Endometrial microvascular endothelial cells (primary cell): ENCODE measurements around the gene FBXW11. TPM values are rescaled to one million over a fixed set of nuclear protein-coding genes. Genes with fewer than 3 reads are reported as not detected.
"Not testable (repeated sequence)": the region's sequence is repeated elsewhere in the genome, so short reads cannot be mapped to it uniquely, and the experiment has no call there.

ENCODE experiments used
- in situ Hi-C: cut with HindIII; loops from 2 replicates; pipeline ENCODE4 v1.10.0; 2017; ENCODE audit warnings: low sequenced_read_pairs, low pct_unique_long_range_greater_than_20kb; ENCODE audit errors: inconsistent ontology term
- total RNA-seq: library from RNA; depleted of rRNA; stranded (reverse); fragments of >200 nt; gene quantifications from one replicate; pipeline ENCODE4 v1.2.3, GENCODE V29; 2015; ENCODE audit errors: inconsistent ontology term

The FBXW11 gene
- total RNA-seq, 1 donor from 2014 or later, result 39.5 TPM

- in situ Hi-C loops, result no loop called here
Observed at GRCh38 chr5:171966270-171966669, 40.2 kb downstream of the FBXW11 start.

- in situ Hi-C loops, result no loop called here
Observed at GRCh38 chr5:171965745-171966144, 40.7 kb downstream of the FBXW11 start.

DNA sequence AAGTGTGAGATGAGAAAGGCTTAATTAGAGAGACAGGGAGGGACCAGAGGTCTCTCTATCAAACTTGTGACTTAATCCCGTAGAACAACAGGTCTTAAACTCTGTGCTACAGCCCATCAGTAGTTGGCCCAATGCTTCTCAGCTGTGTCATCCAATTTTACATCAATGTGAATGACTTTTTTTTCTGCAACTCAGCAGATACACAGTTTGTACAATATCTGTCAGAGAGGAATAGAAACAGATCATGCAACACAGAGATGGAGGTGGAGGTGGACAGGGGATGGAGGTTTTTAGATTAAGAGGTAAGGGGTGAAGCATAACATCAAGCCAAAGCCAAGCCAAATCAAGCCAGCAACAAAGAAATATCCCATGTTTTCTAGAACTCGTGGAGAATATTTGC is 43.0 kb downstream of the FBXW11 start:
- in situ Hi-C loops, result no loop called here

DNA sequence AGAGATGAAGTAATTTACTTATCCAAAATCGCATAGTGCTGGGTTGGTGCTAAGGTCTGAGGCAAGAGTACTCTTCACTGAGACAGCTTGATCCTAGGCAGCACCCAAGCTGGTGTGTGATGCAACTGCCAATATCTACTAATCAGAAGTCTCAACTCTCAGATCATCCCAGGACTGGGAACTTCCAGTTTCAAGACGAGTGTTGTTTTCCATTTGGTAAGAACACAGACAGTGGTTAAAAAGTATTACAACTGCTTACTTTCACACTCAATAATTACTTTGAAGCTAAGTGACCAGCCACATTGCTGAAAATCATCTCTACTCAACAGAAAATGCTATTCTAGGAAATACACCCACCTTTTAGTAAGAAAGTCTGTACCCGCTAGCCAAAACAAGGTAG is 45.3 kb downstream of the FBXW11 start:
- in situ Hi-C loops, result no loop called here

DNA sequence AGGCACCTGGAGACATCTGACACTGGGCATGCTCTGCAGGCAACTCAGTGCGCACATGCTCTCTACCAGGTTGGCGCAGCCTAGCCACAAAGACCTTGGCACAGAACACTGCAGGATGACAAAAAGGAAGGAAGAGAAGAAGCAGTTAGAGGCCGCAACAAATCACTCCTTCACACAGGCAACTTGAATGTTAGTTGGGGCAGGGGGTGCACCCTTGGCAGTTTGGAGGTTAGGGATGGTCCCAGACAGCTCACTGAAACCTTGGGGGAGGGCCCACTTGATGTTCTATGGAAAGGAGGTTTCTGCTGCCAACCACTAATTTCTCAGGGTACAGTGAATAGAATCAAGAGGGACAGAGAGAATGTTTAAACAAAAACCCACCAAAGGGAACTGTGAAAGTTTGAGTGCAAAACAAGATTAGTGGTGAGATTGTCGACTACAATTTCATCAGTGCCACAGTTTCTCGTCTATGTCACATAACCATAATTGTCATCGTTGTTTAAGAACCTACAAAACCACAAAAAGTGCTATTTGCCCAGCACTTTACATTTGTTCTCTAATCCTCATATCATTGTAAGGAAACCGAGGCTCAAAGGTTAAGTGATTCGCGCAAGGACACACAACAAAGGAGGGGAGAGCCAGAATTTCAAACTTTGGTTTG is 48.7 kb downstream of the FBXW11 start:
- in situ Hi-C loops, result no loop called here

- in situ Hi-C loops, result no loop called here
Observed at GRCh38 chr5:171956887-171957495, 49.4 kb downstream of the FBXW11 start.

DNA sequence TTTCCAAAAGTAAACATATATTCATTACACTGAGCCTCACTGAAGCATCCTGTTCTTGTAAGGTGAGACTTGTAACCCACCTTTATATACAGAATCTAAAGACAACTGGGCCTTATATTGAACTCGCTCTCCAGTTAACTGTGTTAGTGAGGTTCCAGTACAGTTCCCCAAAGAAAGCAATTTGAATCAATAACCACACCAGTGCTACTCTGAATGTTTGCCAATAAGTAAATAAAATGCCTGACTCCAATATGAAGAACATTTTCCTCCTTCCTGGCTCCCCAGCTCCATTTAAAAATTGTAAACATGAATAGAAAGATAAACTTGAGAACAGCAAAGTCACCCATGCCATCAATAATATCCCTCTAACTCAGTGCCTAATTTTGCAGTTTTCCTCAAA is 50.1 kb downstream of the FBXW11 start:
- in situ Hi-C loops, result no loop called here

DNA sequence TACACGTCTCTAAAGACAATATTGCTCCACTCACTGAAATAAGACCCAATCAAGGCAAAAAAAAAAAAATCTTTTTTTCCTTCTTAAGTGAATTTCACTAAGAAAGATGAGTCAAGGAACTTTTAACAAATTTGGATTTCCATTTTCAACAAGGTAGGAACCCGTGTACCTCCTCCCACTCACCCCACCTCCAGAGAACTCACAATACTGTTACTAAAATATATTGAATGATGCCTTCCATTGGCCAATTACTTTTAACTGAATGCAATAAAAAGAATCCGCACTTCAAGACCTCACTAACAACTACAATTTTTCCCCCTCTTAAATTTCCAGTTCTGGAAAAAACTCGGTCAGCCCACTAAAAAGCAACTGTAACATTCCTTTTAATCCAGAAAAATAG is 50.7 kb downstream of the FBXW11 start:
- in situ Hi-C loops, result no loop called here

DNA sequence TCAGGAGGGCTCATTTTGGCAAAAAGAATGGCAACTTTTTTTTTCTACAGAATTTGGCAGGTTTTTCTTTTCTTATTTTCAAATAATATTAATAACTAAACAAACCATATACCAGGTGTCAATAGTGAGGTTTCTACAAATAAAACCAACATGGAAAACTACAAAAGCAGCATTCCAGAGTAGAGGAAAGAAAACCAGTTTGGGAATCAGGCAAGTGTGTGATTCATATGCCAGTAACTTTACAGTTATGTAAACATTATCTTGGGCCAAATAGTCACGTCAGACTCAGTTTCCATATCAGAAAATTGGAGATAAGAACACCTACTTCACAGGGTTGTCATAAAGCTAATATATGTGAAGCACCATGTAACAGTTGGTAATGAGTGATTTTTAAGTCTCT is 51.7 kb downstream of the FBXW11 start:
- in situ Hi-C loops, result no loop called here

DNA sequence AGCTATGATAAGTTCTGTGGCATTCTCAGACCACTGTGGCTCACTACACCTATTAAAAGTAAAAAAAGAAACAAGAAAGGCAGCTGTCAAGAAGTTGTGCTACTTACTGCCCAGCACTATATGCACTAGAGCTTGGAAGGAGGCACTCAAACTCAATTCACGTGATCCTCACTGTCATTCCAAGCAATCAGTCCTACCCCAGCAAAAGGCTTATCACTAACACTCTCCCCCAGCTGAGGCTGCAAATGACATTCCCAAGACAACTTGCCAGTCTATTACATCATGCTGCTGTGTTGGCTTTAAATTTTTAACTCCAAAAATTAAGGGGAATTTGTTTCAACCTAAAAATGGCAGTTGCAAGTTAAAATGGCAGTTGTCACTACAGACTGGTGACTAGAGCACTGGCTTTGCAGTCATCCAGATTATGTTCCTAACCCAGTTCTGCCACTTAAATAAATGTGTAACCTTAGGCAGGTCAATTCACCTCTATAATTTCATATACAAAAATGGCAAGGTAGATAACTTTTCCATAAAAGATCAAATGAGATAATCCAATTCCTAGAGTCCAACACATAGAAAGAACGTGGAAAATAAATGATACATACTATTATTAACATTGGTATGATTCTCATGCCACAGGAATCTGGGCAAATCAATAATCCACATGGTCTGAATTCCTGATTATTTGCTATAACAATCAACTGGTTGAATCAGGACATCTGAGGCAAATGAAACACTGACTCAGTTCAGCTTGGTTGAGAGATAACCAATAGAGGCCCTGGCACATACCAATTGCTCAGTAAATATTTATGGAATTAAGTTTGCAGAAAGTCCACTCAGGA is 52.4 kb downstream of the FBXW11 start:
- in situ Hi-C loops, result no loop called here

DNA sequence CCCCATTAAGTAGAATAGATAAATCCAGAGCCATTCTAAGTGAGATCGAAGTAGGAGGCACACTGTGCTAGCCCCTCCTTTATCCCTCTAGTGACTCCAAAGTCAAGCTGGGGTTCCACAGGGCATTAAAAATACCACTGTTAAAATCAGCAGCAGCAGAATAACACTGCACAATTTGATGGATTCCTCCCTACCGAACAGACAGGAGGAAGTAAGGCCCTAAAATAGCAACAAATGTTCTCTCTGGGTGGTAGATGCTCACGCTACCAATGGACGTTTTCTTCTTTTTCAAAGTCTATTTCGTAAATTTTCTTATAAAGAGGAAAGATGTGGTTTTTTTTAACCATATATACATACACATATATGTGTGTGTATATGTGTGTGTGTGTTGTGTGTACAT is 54.4 kb downstream of the FBXW11 start:
- in situ Hi-C loops, result no loop called here

DNA sequence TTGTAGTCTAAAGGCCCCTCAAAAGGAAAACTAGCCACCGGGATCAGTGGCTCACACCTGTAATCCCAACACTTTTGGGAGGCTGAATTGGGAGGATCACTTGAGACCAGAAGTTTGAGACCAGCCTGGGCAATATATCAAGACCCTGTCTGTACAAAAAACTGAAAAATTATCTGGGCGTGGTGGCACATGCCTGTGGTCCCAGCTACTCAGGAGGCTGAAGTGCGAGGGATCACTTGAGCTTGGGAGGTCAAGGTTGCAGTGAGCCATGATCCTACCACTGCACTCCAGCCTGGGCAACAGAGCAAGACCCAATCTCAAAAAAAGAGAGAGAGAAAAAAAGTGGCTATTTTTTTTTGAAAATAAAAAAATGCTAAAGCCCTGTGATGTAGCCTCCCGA is 55.2 kb downstream of the FBXW11 start:
- in situ Hi-C loops, result no loop called here

DNA sequence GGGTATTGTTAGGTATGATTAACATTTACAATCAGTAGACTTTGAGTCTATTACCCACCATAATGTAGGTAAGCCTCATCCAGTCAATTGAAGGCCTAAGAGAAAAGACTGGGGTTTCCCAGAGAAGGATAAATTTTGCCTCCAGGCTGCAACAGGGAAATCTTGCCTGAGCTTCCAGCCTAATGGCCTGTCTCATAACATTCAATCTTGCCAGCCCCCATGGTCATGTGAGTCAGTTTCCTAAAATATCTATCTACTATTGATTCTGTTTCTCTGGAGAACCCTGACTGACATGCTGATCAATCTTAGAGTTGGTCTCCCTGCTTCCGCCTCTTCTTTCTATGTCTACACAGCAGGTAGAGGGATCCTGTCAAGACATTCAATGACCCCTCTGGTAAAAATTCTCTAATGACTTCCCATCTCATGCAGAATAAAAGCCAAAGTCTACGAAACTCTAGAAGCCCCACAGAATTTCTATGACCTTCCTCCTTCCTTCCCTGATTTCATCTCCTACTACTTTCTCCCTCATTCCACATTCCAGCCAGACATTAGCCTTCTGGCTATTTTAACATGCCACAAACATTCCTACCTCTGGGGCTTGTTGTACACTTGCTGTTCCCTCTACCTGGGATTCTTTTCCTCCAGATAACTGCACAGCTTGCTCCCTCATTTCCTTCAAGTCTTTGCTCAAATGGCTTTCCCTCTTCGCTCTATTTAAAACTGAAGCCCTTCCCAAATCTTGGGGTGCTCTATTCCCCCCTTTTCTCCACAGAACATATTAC is 60.2 kb downstream of the FBXW11 start:
- in situ Hi-C loops, result no loop called here

DNA sequence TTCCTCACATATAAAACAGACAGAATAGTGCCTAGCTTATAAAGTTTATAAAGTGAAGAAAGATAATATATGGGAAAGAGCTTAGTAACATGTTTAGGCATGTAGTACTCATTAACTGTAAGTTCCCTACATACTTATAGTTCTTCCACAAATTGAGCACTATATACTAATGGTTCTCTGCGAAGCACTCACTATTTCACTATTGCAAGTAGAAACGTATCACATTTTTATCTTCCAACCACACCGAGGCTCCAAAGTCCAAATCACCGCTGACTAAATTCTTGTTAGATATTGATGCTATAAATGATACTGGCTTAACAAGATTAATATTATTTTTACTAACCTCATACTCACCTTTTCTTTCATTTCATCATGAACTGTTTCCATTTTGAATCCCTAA is 61.0 kb downstream of the FBXW11 start:
- in situ Hi-C loops, result no loop called here

DNA sequence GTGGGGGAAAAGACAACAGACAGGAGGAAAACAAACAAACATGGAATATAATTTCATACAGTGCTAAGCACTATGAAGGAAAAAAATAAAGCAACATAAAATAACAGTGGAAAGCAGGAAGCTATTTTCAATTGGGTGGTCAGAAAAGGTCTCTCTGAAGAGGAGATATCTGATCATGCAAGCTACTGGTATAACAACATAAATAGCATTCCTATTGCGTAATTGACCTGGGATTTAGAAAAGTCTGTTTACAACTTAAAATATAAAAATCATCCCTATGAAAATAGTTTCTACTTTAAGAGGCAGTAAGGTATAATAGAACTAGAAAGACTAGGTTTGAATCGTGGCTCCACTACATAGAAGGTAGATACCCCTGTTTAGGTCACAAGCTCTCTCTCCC is 61.4 kb downstream of the FBXW11 start:
- in situ Hi-C loops, result no loop called here

DNA sequence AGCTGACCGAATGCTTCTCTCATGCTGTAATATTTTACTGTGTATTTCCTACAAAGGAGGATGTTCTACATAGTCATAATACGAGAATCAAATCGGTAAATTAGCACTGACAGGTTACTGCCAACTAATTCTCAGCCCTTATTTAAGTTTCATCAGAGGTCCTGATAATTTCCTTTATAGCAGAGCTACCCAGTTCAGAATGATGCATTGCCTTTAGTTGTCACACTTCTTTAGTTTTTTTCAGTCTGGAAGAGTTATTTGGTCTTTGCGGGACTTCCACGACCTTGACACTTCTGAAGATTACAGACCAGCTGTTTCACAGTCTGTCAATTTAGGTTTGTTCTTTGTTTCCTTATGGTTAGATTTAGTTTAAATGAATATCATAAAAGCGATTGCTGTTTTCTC is 64.3 kb downstream of the FBXW11 start:
- in situ Hi-C loops, result not testable (repeated sequence)

DNA sequence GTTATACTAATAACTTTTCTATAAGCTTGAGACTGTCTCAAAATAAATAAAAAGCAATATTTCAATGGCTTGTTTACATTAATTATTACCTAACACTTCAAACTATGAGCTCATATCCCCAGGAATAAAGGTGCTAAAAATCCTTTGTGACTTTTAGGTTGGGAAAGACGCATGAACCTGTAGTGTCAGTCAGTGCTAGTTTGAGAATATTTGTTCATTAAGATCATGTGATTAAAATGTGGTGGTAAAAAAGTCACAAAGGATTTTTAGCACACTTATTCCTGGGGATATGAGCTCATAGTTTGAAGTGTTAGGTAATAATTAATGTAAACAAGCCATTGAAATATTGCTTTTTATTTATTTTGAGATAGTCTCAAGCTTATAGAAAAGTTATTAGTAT is 64.8 kb downstream of the FBXW11 start:
- in situ Hi-C loops, result not testable (repeated sequence)

GRCh38 chr5:171941275-171941674 is 65.2 kb downstream of the FBXW11 start:
- in situ Hi-C loops, result not testable (repeated sequence)

- in situ Hi-C loops, result no loop called here
Observed at GRCh38 chr5:171939951-171940350, 66.5 kb downstream of the FBXW11 start.
